ENCODE results near the gene SLC13A3.

- TF ChIP-seq CTCF (IDR thresholded peaks at IDR 0.05; ENCODE audit: insufficient read depth, low read length, poor library complexity, severe bottlenecking) (no peak), EZH2phosphoT487 (conservative IDR thresholded peaks at IDR 0.05; ENCODE audit: low read length) (no peak)
Observed at GRCh38 chr20:46647469-46647868, 3.8 kb downstream of the SLC13A3 start.
